ENCODE data around the gene HERC2.
"Not testable (repeated sequence)": the region's sequence is repeated elsewhere in the genome, so short reads cannot be mapped to it uniquely, and the experiment has no call there.

GRCh38 chr15:28202124-28202523 is 119.9 kb downstream of the HERC2 start:
- TF ChIP-seq, protein P1, sequence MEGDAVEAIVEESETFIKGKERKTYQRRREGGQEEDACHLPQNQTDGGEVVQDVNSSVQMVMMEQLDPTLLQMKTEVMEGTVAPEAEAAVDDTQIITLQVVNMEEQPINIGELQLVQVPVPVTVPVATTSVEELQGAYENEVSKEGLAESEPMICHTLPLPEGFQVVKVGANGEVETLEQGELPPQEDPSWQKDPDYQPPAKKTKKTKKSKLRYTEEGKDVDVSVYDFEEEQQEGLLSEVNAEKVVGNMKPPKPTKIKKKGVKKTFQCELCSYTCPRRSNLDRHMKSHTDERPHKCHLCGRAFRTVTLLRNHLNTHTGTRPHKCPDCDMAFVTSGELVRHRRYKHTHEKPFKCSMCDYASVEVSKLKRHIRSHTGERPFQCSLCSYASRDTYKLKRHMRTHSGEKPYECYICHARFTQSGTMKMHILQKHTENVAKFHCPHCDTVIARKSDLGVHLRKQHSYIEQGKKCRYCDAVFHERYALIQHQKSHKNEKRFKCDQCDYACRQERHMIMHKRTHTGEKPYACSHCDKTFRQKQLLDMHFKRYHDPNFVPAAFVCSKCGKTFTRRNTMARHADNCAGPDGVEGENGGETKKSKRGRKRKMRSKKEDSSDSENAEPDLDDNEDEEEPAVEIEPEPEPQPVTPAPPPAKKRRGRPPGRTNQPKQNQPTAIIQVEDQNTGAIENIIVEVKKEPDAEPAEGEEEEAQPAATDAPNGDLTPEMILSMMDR (IDR thresholded peaks at IDR 0.05; ENCODE audit: low read length) = not testable (repeated sequence)
- TF ChIP-seq EZH2 (IDR thresholded peaks at IDR 0.05; ENCODE audit: borderline replicate concordance, low read length) = not testable (repeated sequence)

Data from OCI-LY1 (cell line).